ENCODE data around the gene STK32C. TPM values are rescaled to one million over a fixed set of nuclear protein-coding genes. Genes with fewer than 3 reads are reported as not detected.
"Not testable (repeated sequence)": the region's sequence is repeated elsewhere in the genome, so short reads cannot be mapped to it uniquely, and the experiment has no call there.

Gene STK32C
- polyA plus RNA-seq, 1 donor from 2014 or later: 23.2 TPM

DNA sequence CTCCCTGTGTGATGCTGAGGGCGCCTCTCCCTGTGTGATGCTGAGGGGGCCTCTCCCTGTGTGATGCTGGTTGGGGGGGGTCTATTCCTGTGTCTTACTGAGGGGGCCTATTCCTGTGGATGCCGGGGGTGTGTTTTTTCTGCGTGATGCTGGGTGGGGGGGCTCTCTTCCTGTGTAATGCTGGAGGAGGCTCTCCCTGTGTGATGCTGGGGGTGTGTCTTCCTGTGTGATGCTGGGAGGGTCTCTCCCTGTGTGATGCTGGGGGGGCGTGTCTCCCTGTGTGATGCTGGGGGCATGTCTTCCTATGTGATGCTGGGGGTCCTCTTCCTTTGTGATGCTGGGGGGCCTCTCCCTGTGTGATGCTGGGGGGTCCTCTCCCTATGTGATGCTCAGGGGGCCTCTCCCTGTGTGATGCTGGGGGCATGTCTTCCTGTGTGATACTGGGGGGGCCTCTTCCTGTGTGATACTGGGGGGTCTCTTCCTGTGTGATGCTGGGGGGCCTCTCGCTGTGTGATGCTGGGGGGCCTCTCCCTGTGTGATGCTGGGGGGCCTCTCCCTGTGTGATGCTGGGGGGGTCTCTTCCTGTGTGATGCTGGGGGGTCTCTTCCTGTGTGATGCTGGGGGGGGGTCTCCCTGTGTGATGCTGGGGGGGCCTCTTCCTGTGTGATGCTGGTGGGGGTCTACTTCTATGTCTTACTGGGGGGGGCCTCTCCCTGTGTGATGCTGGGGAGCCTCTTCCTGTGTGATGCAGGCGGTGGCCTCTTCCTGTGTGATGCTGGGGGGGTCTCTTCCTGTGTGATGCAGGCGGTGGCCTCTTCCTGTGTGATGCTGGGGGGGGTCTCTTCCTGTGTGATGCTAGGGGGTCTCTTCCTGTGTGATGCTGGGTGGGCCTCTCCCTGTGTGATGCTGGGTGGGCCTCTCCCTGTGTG lies 148.2 kb downstream of the STK32C start:
- Histone ChIP-seq H3K9ac (ENCODE audit: low read length) (peak overlapping the region; percentile 73), H3K27ac (ENCODE audit: low read length) (peak overlapping the region; percentile 87), H3K4me3 (ENCODE audit: low read length) (peak overlapping the region; percentile 45)
- not testable (repeated sequence) for H3F3A ChIP-seq (ENCODE audit: insufficient read depth, low read length, poor library complexity, severe bottlenecking); H2AFZ ChIP-seq (ENCODE audit: low read depth, low read length); H3K9me2 ChIP-seq (ENCODE audit: insufficient read depth, low read length); H3K27me3 ChIP-seq (ENCODE audit: insufficient read depth, low read depth, low read length); H3K79me2 ChIP-seq (replicated peaks; ENCODE audit: insufficient read depth, low read length); H3K36me3 ChIP-seq (ENCODE audit: insufficient read depth, low read length); H4K20me1 ChIP-seq (ENCODE audit: insufficient read depth); H3K9me3 ChIP-seq (ENCODE audit: low read length); H3K4me2 ChIP-seq (ENCODE audit: low read length)

DNA sequence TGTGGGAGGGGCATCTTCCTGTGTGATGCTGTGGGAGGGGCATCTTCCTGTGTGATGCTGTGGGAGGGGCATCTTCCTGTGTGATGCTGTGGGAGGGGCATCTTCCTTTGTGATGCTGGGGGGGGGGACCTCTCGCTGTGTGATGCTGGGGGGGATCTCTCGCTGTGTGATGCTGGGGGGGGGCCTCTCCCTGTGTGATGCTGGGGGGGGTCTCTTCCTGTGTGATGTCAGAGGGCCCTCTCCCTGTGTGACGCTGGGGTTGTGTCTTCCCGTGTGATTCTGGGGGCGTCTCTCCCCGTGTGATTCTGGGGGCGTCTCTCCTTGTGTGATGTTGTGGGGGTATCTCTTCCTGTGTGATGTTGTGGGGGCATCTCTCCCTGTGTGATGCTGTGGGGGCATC lies 148.9 kb downstream of the STK32C start:
- H3K4me2 ChIP-seq (ENCODE audit: low read length): no peak overlapping the region
- no peaks in the 10 kb centered on the region for H3K36me3 ChIP-seq (ENCODE audit: insufficient read depth, low read length)
- H3K9me2 ChIP-seq (ENCODE audit: insufficient read depth, low read length): no peaks in the 10 kb centered on the region
- H3K9ac ChIP-seq (ENCODE audit: low read length): peak overlapping the region; percentile 73
- no peaks in the 10 kb centered on the region for H4K20me1 ChIP-seq (ENCODE audit: insufficient read depth)
- H3K27me3 ChIP-seq (ENCODE audit: insufficient read depth, low read depth, low read length): no peaks in the 10 kb centered on the region
- H3K79me2 ChIP-seq (replicated peaks; ENCODE audit: insufficient read depth, low read length): no peaks in the 10 kb centered on the region
- H3K4me3 ChIP-seq (ENCODE audit: low read length): peak overlapping the region; percentile 45
- H3K9me3 ChIP-seq (ENCODE audit: low read length): no peaks in the 10 kb centered on the region
- no peaks in the 10 kb centered on the region for H3F3A ChIP-seq (ENCODE audit: insufficient read depth, low read length, poor library complexity, severe bottlenecking)
- peak overlapping the region; percentile 87 for H3K27ac ChIP-seq (ENCODE audit: low read length)
- TF ChIP-seq MXI1 (conservative IDR thresholded peaks at IDR 0.05; ENCODE audit: poor library complexity, severe bottlenecking): no peak
- TF ChIP-seq EZH2 (IDR thresholded peaks at IDR 0.05; ENCODE audit: borderline replicate concordance, insufficient read depth, low read length, poor library complexity, severe bottlenecking): no peak
- TF ChIP-seq RAD21 (conservative IDR thresholded peaks at IDR 0.05): no peak
- TF ChIP-seq POLR2AphosphoS5 (IDR thresholded peaks at IDR 0.05): no peak
- TF ChIP-seq, protein P1, sequence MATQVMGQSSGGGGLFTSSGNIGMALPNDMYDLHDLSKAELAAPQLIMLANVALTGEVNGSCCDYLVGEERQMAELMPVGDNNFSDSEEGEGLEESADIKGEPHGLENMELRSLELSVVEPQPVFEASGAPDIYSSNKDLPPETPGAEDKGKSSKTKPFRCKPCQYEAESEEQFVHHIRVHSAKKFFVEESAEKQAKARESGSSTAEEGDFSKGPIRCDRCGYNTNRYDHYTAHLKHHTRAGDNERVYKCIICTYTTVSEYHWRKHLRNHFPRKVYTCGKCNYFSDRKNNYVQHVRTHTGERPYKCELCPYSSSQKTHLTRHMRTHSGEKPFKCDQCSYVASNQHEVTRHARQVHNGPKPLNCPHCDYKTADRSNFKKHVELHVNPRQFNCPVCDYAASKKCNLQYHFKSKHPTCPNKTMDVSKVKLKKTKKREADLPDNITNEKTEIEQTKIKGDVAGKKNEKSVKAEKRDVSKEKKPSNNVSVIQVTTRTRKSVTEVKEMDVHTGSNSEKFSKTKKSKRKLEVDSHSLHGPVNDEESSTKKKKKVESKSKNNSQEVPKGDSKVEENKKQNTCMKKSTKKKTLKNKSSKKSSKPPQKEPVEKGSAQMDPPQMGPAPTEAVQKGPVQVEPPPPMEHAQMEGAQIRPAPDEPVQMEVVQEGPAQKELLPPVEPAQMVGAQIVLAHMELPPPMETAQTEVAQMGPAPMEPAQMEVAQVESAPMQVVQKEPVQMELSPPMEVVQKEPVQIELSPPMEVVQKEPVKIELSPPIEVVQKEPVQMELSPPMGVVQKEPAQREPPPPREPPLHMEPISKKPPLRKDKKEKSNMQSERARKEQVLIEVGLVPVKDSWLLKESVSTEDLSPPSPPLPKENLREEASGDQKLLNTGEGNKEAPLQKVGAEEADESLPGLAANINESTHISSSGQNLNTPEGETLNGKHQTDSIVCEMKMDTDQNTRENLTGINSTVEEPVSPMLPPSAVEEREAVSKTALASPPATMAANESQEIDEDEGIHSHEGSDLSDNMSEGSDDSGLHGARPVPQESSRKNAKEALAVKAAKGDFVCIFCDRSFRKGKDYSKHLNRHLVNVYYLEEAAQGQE (IDR thresholded peaks at IDR 0.05; ENCODE audit: borderline replicate concordance): no peak
- H2AFZ ChIP-seq (ENCODE audit: low read depth, low read length): no peak overlapping the region

DNA sequence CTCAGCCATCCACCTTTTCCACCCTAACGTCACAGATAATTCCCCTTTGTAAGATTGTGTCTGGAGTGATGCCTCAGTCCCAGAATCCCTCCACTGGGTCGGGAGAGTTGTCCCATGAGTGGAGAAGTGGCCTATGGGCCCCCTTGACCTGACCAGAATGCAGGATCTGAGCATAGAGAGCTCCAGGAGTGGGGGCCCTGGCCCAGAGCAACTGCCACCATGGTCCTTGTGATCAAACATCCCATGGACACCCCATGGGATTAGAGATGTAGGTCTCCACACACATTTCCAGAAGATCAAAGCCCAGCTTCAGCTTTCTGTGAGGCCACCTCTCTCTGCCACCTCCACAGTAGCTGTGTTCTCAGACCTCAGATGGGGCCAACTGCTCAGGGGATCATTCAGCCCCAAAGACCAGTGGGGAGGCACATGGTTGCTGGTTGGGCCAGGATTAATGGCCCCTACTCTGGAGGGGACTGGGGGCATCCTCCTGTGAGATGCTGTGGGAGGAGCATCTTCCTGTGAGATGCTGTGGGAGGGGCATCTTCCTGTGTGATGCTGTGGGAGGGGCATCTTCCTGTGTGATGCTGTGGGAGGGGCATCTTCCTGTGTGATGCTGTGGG lies 149.5 kb downstream of the STK32C start:
- Histone ChIP-seq H3K9me3 (ENCODE audit: low read length) (no peaks in the 10 kb centered on the region), H3F3A (ENCODE audit: insufficient read depth, low read length, poor library complexity, severe bottlenecking) (no peaks in the 10 kb centered on the region), H3K4me3 (ENCODE audit: low read length) (peak overlapping the region; percentile 15), H3K27me3 (ENCODE audit: insufficient read depth, low read depth, low read length) (no peaks in the 10 kb centered on the region), H3K36me3 (ENCODE audit: insufficient read depth, low read length) (no peaks in the 10 kb centered on the region), H3K79me2 (replicated peaks; ENCODE audit: insufficient read depth, low read length) (no peaks in the 10 kb centered on the region), H3K9me2 (ENCODE audit: insufficient read depth, low read length) (no peaks in the 10 kb centered on the region), H3K4me2 (ENCODE audit: low read length) (no peak overlapping the region), H3K9ac (ENCODE audit: low read length) (peak overlapping the region; percentile 45), H2AFZ (ENCODE audit: low read depth, low read length) (peak overlapping the region; percentile 69), H3K27ac (ENCODE audit: low read length) (peak overlapping the region; percentile 76), H4K20me1 (ENCODE audit: insufficient read depth) (no peaks in the 10 kb centered on the region)
- no peak for TF ChIP-seq EP300 (conservative IDR thresholded peaks at IDR 0.05; ENCODE audit: poor library complexity, severe bottlenecking)
- no peak for TF ChIP-seq POLR2AphosphoS5 (IDR thresholded peaks at IDR 0.05)
- TF ChIP-seq MXI1 (conservative IDR thresholded peaks at IDR 0.05; ENCODE audit: poor library complexity, severe bottlenecking): no peak
- no peak for TF ChIP-seq SMC3 (conservative IDR thresholded peaks at IDR 0.05; ENCODE audit: poor library complexity)

Other genes starting within 250 kb of the STK32C start
- gene JAKMIP3, start 242.0 kb downstream of the STK32C start, polyA plus RNA-seq: 5.1 and 6.3 TPM in 2 replicates
- gene DPYSL4, start 121.0 kb downstream of the STK32C start, polyA plus RNA-seq: 116 and 143 TPM in 2 replicates
- gene LRRC27, start 24.2 kb upstream of the STK32C start, polyA plus RNA-seq: 26.7 and 35.7 TPM in 2 replicates
- 10.7 and 13.0 TPM in 2 replicates for gene PWWP2B, start 89.2 kb upstream of the STK32C start, polyA plus RNA-seq
- gene INPP5A, start 229.8 kb upstream of the STK32C start, polyA plus RNA-seq: 44.5 and 48.8 TPM in 2 replicates

Measured in neural cell (in vitro differentiated cells).